MG63 (cell line): ENCODE results near the gene NPW. TPM values are rescaled to one million over a fixed set of nuclear protein-coding genes. Genes with fewer than 3 reads are reported as not detected.

Source experiments
- DNase-seq: peaks from one replicate; pipeline ENCODE4 v3.0.0-alpha.2; 2020
- H3K27me3 ChIP-seq: fragments of 250-450 bp; sonication (Bioruptor Pico); 2 replicates; pipeline ENCODE4 v1.5.1; 2020; ENCODE audit warnings: mild to moderate bottlenecking, moderate library complexity
- H3K36me3 ChIP-seq: fragments of 250-450 bp; sonication (Bioruptor Pico); 2 replicates; pipeline ENCODE4 v1.5.1; 2020; ENCODE audit warnings: mild to moderate bottlenecking, moderate library complexity
- H3K4me3 ChIP-seq: fragments of 250-450 bp; sonication (Bioruptor Pico); 2 replicates; pipeline ENCODE4 v1.5.1; 2020; ENCODE audit warnings: mild to moderate bottlenecking, moderate library complexity
- H3K9me3 ChIP-seq: fragments of 250-450 bp; sonication (Bioruptor Pico); 2 replicates; pipeline ENCODE4 v1.5.1; 2020; ENCODE audit warnings: mild to moderate bottlenecking, moderate library complexity
- total RNA-seq: library from RNA; depleted of rRNA; stranded (reverse); fragments of >200 nt; shearing (Covaris generic); gene quantifications from 2 replicates; pipeline ENCODE4 v1.2.3, GENCODE V29; 2014; ENCODE audit warnings: low replicate concordance; rRNA removed

The NPW gene
- total RNA-seq, result not detected in 2 replicates

DNA sequence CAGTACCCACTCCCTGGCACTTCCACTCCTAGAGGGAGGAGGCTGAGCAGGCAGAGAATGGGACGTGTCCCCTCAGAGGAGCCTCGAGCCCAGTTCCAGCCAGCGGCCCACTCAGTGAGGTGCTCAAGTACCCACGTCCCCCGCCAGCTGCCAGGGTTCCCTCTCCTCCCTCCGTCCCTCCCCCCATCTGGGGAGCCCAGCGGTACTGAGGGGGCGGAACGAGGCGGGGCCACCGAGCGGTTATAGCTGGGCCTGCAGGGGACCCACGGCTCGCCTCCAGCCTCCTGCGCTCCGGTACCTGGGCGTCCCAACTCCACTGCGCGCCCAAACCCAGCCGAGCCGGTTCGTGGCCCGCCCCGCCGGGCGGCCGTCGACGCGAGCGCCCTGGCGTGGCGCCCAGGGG lies at the start of gene NPW:
Gene NPW, plus strand, starts transcription at position 268 of the 403 bp plus-strand sequence.
- Histone ChIP-seq H3K4me3 (no peak within 1 kb of the TSS), H3K9me3 (no peaks in the 10 kb centered on the region), H3K27me3 (no peaks in the 10 kb centered on the region), H3K36me3 (no peaks in the 10 kb centered on the region)
- DNase-seq, result no peak

DNA sequence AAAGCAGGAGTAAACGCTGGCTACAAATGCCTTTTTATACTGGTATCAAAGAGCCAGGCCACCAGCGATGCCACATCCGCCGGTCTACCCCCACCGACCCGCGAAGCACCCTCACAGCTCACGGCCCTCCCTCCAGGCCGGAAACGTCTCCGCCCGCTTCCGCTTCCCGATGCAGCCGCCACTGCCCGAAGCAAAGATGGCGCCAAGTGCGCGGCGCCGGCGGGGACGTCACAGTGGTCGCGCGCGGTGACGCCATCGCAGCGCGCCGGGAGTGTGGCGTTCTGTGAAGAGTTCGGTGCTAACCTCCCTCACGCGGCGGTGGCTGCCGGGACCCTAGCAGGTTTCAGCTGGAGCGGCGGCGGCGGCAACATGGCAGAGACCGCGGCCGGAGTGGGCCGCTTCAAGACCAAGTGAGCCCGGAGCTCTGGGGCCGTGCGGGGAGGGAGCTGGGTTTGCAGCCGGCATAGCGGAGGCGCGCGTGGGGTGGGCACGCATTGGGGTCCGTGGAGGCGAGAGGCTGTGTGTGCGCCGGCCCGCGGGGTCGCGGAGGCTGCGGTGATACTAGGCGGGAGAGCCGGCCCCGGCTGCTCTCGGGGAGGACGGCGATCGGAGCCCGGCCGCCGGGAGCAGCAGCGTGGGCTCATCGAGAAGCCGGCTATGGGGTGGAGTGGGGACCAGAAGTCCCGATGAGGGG lies 47.6 kb upstream of the NPW start, which contains the start of gene TBL3:
Gene TBL3, plus strand, starts transcription at position 258 of the 694 bp plus-strand sequence. Its CDS starts 112 bp downstream, at position 370.
- no peaks in the 10 kb centered on the region for H3K9me3 ChIP-seq
- H3K27me3 ChIP-seq, result no peaks in the 10 kb centered on the region
- DNase-seq, result peak; percentile 97
- peaks cover 30% of the 10 kb centered on the region for H3K36me3 ChIP-seq
- peak within 1 kb of the TSS; percentile 83 for H3K4me3 ChIP-seq

DNA sequence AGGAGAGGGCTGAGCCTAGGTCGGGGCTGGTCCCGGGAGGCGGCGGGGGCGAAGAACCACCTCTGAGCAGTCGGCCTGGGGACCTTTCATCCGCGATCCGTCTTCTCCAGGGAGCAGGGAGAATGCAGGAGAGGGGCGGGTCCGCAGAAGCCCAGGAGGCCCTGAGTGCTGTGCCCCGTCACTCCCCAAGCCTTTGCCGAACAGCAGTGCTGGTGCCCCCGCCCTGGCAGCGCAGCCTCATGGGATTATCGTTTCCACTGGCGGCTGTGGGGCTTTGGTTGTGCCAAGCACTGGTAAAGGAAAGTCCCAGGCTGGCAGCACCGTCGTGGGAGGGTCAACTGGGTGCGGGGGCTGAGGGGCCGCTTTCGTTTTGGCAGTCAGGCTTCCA lies 47.1 kb upstream of the NPW start:
- H3K27me3 ChIP-seq, result no peaks in the 10 kb centered on the region
- H3K9me3 ChIP-seq, result no peaks in the 10 kb centered on the region
- DNase-seq, result peak; percentile 51
- peak overlapping the region; percentile 83 for H3K4me3 ChIP-seq
- peaks cover 30% of the 10 kb centered on the region for H3K36me3 ChIP-seq

DNA sequence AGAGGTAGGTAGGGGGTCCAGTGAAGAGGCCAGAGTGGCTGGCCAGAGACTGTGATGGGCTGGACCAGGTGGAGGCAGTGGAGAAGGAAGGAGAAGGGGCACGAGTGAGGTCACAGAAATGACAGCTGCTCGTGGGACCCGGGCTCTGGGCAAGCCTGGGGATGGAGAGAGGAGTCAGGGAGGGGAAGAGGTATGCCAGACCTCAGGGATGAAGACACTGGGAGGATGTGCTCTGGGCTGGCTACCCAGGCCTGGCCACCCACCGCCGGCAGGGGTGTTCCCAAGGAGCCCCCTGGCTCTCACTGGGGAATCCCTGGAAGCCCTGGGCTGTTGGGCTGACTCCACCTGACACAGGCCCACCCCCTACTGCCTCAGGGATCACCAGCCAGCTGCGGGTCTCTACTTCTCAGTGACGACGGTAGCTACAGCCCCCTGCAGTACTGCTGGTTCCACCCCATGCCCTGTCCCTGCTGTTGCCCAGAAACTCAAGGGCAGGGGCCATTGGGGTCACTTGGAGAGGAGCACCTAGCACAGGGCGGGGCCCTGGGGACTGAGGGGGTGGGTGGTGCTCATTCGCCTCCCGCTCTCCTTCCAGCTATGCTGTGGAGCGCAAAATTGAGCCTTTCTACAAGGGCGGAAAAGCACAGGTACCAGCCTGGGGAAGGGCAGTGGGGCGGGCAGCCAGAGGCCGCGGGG lies 46.0 kb upstream of the NPW start:
- peak overlapping the region; percentile 83 for H3K4me3 ChIP-seq
- no peaks in the 10 kb centered on the region for H3K9me3 ChIP-seq
- DNase-seq, result no peak
- no peaks in the 10 kb centered on the region for H3K27me3 ChIP-seq
- H3K36me3 ChIP-seq, result peaks cover 40% of the 10 kb centered on the region

DNA sequence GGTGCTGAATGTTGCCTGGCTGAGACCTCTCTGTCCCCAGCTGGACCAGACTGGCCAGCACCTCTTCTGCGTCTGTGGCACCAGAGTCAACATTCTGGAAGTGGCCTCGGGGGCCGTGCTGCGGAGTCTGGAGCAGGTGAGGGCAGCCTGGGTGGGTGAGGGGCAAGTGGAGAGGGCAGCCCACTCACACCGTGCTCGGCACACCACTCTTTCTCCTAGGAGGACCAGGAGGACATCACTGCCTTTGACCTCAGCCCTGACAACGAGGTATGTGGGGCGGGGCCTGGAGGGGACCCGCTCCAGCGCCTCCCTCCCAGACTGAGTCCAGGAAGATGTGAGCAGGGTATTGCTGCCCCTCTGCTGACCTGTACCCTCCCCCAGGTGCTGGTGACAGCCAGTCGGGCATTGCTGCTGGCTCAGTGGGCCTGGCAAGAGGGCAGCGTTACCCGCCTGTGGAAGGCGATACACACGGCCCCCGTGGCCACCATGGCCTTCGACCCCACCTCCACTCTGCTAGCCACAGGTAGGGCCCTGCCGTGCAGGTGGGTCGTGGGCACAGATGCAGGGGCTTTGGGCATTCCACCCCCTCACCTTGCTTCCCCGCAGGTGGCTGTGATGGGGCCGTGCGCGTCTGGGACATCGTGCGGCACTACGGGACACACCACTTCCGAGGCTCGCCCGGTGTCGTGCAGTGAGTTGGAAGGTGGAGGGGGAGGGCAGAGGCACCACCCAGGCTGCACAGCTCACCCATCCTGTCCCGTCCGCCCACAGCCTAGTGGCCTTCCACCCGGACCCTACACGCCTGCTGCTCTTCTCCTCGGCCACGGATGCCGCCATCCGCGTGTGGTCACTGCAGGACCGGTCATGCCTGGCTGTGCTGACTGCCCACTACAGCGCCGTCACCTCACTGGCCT lies 45.2 kb upstream of the NPW start:
- Histone ChIP-seq H3K27me3 (no peaks in the 10 kb centered on the region), H3K4me3 (no peak overlapping the region), H3K36me3 (peaks cover 43% of the 10 kb centered on the region), H3K9me3 (no peaks in the 10 kb centered on the region)
- DNase-seq, result no peak

DNA sequence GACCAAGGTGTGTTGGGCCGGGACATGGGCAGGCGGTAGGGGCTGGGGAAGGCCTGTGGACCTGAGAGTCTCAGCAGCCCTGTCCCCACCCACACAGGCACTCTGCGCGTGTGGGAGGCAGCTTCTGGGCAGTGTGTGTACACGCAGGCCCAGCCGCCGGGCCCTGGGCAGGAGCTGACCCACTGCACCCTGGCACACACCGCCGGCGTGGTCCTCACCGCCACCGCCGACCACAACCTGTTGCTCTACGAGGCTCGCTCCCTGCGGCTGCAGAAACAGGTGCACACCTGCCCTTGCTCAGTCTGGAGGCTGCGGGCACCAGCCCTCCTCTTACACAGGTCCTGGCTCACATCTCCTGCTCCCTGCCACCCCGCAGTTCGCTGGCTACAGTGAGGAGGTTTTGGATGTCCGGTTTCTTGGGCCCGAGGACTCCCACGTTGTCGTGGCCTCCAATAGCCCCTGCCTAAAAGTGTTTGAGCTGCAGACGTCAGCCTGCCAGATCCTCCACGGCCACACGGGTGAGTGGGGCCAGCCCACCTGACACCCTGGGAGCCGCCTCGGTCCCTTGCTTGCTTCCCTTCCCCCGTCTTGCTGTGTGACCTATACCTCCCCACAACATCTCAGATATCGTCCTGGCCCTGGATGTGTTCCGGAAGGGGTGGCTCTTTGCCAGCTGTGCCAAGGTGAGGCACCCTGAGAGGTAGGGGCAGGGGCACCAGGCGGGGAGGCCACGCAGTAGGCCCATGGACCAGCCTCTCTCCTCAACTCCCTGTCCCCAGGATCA lies 44.0 kb upstream of the NPW start:
- H3K27me3 ChIP-seq, result peaks cover 8% of the 10 kb centered on the region
- no peaks in the 10 kb centered on the region for H3K9me3 ChIP-seq
- DNase-seq, result no peak
- peaks cover 43% of the 10 kb centered on the region for H3K36me3 ChIP-seq
- H3K4me3 ChIP-seq, result no peak overlapping the region

DNA sequence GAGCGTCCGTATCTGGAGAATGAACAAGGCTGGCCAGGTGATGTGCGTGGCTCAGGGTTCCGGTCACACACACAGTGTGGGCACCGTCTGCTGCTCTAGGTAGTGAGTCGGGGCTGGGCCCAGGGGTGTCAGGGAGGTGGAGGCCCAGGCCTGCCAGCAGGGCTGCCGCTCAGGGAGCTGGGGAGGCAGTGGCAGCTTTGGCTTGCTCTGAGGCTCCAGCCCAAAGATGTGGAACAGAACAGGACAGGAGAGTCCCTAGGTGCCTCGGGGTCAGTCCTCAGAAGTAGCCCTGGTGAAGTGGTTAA lies 43.4 kb upstream of the NPW start:
- H3K27me3 ChIP-seq, result peaks cover 13% of the 10 kb centered on the region
- no peak overlapping the region for H3K4me3 ChIP-seq
- peaks cover 43% of the 10 kb centered on the region for H3K36me3 ChIP-seq
- H3K9me3 ChIP-seq, result no peaks in the 10 kb centered on the region
- no peak for DNase-seq

DNA sequence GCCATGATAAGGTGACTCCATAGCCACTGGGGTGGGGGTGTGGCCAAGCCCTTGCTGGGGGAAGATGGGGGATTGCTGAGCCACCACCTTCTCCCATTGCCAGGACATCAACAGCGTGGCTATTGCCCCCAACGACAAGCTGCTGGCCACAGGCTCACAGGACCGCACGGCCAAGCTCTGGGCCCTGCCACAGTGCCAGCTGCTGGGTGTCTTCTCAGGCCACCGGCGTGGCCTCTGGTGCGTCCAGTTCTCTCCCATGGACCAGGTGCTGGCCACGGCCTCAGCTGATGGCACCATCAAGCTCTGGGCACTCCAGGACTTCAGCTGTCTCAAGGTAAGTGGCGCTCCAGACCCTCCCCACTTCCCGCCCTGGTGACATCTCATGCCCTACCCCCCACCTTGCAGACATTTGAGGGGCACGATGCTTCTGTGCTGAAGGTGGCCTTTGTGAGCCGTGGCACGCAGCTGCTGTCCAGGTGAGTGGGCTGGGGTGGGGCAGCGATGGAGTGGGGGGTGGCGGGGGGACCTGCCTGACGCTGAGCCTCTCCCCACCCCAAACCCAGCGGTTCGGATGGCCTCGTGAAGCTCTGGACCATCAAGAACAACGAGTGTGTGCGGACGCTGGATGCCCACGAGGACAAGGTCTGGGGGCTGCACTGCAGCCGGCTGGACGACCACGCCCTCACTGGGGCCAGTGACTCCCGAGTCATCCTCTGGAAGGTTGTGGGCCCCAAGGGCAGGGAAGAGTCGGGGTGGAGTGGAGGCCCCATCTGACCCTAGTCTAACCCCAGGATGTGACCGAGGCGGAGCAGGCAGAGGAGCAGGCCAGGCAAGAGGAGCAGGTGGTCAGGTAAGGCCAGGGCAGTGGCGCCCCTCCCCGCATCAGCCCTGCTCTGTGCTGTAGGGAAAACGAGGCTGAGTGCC lies 42.4 kb upstream of the NPW start:
- Histone ChIP-seq H3K27me3 (peaks cover 19% of the 10 kb centered on the region), H3K36me3 (peaks cover 43% of the 10 kb centered on the region), H3K4me3 (no peak overlapping the region), H3K9me3 (no peaks in the 10 kb centered on the region)
- DNase-seq, result no peak

DNA sequence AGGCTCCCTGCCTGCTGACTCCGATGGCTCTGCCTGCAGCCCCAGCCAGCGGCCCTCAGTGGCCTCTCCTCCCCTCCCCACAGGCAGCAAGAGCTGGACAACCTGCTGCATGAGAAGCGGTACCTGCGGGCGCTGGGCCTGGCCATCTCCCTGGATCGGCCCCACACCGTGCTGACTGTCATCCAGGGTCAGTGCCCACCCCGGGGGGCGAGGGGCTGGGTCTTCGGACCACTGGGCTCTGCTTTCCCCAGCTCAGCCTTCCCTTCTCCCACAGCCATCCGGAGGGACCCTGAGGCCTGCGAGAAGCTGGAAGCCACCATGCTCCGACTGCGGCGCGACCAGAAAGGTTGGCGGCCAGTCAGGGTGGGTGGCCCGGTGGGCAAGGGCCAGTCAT lies 41.7 kb upstream of the NPW start:
- Histone ChIP-seq H3K4me3 (no peak overlapping the region), H3K9me3 (no peaks in the 10 kb centered on the region), H3K27me3 (peaks cover 19% of the 10 kb centered on the region), H3K36me3 (peaks cover 43% of the 10 kb centered on the region)
- no peak for DNase-seq

DNA sequence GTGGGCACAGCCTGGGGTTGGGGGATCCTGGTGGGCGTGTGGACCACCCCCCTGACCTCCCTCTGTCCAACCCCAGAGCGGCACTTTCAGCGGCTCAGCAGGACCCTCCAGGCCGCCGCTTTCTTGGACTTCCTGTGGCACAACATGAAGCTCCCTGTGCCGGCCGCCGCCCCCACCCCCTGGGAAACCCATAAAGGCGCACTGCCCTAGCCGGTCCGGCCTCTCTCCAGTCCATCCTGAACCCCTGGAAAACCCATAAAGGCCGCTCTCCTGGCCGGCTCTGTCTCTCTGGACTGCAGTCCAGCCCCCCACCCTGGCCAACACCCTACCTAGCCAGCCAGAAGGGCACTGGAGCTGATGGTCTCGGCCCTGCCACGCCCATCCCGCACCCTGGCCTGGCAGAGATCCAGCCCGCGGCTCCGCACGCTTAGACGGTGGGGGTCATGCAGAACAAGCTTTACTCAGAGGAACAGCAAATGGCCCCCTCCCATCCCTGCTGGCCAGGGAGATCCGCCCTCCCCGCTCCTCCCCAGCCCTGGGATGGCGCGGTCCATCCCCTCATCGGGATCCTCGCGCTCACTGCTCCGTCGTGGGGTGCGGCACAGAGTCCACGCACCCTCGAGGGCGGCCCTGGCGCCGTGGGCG lies 41.0 kb upstream of the NPW start:
- Histone ChIP-seq H3K4me3 (no peak overlapping the region), H3K9me3 (no peaks in the 10 kb centered on the region), H3K27me3 (peaks cover 21% of the 10 kb centered on the region), H3K36me3 (peaks cover 41% of the 10 kb centered on the region)
- DNase-seq, result no peak

DNA sequence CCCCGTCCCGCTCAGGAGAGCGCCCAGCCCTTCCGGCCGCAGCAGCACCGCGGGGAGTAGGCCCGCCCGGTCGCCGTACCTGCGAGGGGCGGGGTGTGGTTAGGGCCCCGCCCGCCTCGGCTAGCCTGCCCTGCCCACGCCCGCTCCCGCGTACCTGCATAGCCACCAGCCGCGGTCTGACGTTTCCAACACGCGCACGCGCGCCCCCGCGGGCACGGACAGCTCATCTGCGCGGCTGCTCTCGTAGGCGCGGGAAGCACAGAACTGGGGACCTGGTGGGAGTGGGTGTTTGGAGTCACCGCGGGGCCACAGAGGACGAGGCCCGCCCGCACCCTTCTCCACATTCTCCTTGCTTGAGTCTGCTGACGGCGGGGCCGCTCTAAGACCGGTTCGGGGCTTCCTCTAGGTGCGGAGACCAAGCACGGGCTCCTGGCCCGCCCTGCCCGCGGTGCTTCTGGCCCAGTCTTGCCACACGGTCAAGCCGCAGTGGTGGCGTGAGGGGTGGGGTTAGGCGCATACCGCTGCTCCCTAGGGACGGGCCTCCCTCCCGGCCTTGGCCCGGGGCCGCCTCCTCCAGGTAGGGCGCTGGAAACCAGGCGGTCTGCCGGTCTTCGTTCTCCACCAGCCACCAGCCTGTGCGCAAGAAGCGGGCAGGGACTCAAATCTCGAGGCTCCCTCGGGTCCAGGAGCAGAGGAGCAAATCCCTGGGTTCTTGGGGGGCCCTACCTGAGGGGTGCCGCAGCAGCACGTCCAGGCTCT lies 40.1 kb upstream of the NPW start:
- Histone ChIP-seq H3K4me3 (no peak overlapping the region), H3K27me3 (peaks cover 21% of the 10 kb centered on the region), H3K9me3 (no peaks in the 10 kb centered on the region), H3K36me3 (peaks cover 36% of the 10 kb centered on the region)
- no peak for DNase-seq

DNA sequence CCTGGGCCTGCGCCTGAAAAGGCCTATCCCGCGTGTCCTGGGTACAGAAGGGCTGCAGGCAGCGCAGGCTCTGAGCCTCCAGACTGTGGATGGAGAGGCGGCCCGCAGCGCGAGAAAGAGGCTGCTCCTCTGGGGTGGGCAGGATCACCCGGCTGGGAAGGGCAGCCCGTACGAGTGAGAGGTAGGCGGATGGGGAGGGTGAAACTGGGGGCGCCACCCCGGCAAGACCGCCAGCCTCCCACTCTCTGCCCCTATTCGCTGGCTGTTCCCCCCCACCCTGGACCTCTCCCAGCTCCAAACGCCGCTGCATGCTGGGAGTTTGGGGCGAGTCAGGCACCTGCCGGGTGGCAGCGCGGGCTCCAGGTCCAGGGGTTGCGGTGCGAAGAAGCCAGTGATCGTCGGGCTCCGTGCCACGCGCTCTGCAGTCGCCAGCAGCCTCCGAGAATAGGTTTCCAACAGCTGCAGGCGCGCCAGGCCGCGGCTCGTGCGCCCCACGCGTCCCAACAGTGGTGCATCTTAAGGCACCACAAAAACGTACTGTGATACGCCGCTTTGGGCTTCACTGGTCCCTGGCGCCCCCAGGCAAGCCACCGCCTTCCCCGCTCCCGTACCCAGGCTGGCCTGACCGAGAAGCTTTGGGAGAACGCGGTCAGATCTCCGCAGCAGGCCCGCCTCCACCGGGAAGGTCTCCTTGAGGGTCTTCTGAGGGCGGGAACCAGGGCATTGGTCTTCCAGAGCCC lies 39.4 kb upstream of the NPW start:
- DNase-seq, result no peak
- H3K36me3 ChIP-seq, result peaks cover 32% of the 10 kb centered on the region
- H3K27me3 ChIP-seq, result peaks cover 21% of the 10 kb centered on the region
- H3K4me3 ChIP-seq, result no peak overlapping the region
- H3K9me3 ChIP-seq, result no peaks in the 10 kb centered on the region

DNA sequence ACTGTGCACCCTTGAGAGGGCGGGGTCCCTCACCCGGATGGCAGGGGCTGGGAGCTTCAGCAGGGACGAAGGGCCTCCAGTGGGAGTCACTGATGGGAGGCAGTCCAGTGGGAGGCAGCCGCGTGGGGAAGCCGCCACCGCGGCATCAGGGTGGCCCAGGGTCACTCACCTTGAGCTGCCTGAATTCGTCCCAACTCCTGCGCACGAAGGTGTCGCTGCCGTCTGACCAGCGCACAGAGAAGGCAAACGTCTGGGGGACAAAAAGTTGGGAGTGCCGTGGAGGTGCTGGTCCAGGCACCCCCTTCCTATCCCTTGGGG lies 38.9 kb upstream of the NPW start:
- H3K27me3 ChIP-seq, result peaks cover 21% of the 10 kb centered on the region
- H3K4me3 ChIP-seq, result no peak overlapping the region
- H3K36me3 ChIP-seq, result peaks cover 32% of the 10 kb centered on the region

DNA sequence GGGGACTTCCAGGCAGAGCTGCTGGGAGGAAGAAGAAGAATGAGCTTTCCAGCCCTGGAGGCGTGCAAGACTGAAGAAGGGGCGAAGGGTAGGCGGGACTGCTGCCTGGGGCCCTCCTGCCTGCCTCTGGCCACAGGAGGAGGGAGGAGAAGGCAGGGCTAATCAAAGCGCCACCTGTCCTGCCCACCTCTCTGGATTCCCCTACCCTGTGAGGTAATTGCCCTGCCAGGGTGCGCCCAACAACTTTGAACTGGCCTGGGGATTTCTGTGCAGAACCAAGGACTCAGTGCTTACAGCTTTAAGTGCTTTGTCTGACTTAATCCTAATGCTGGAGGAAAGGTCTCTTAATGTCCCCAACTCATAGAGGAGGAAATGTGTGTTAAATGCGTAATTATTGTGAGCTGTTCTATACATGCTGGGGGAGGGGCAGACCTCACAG lies 38.2 kb upstream of the NPW start, which contains the start of gene NOXO1:
Gene NOXO1, minus strand, starts transcription at position 72 of the 439 bp plus-strand sequence. CDS start 290 bp downstream, outside the sequence.
- H3K36me3 ChIP-seq, result peaks cover 32% of the 10 kb centered on the region
- H3K27me3 ChIP-seq, result peaks cover 21% of the 10 kb centered on the region
- H3K4me3 ChIP-seq, result no peak within 1 kb of the TSS
- no peak for DNase-seq
- no peaks in the 10 kb centered on the region for H3K9me3 ChIP-seq

More for the DNA sequence above, 38.9 kb upstream of the NPW start:
- H3K9me3 ChIP-seq, result no peaks in the 10 kb centered on the region
- DNase-seq, result no peak
